Hepatocyte (in vitro differentiated cells): ENCODE data around the gene SLC19A1. TPM values are rescaled to one million over a fixed set of nuclear protein-coding genes. Genes with fewer than 3 reads are reported as not detected.

Source experiments
- DNase-seq: peaks from one replicate; pipeline ENCODE4 v3.0.0-alpha.2; 2016; ENCODE audit warnings: low spot score
- H2AFZ ChIP-seq: fragments of 200-600 bp; sonication (generic); 2 replicates; pipeline ENCODE4 v1.6.0; 2016; ENCODE audit warnings: antibody characterized with exemption, mild to moderate bottlenecking
- H3K27ac ChIP-seq: fragments of 200-600 bp; sonication (generic); 2 replicates; pipeline ENCODE4 v1.5.1; 2016; ENCODE audit warnings: mild to moderate bottlenecking
- H3K27me3 ChIP-seq: fragments of 200-600 bp; sonication (generic); 2 replicates; pipeline ENCODE4 v1.6.1; 2016
- H3K36me3 ChIP-seq: fragments of 200-600 bp; sonication (generic); replicated peaks from 2 replicates; pipeline ENCODE4 v1.5.1; 2016; ENCODE audit warnings: low read depth; ENCODE audit not compliant: insufficient read depth
- H3K4me1 ChIP-seq: fragments of 200-600 bp; sonication (generic); 2 replicates; pipeline ENCODE4 v1.5.1; 2016; ENCODE audit warnings: mild to moderate bottlenecking, moderate library complexity; ENCODE audit not compliant: insufficient read depth
- H3K4me2 ChIP-seq: fragments of 200-600 bp; sonication (generic); 2 replicates; pipeline ENCODE4 v1.6.0; 2016
- H3K4me3 ChIP-seq: fragments of 200-600 bp; sonication (generic); 2 replicates; pipeline ENCODE4 v1.5.1; 2016; ENCODE audit warnings: mild to moderate bottlenecking
- H3K79me2 ChIP-seq: fragments of 200-600 bp; sonication (generic); 2 replicates; pipeline ENCODE4 v1.6.0; 2017; ENCODE audit warnings: mild to moderate bottlenecking
- H3K9me2 ChIP-seq: fragments of 200-600 bp; sonication (generic); replicated peaks from 2 replicates; pipeline ENCODE4 v1.6.0; 2017; ENCODE audit warnings: mild to moderate bottlenecking; ENCODE audit not compliant: insufficient read depth
- H3K9me3 ChIP-seq: fragments of 200-600 bp; sonication (generic); 2 replicates; pipeline ENCODE4 v1.5.1; 2016; ENCODE audit warnings: low read depth, mild to moderate bottlenecking
- H4K20me1 ChIP-seq: fragments of 200-600 bp; sonication (generic); 2 replicates; pipeline ENCODE4 v1.6.0; 2016; ENCODE audit warnings: mild to moderate bottlenecking; ENCODE audit not compliant: insufficient read depth, poor library complexity, severe bottlenecking
- CTCF ChIP-seq: fragments of 200-600 bp; sonication (generic); IDR thresholded peaks from 2 replicates; pipeline ENCODE4 v1.5.1; 2016; ENCODE audit warnings: antibody characterized with exemption, mild to moderate bottlenecking; ENCODE audit not compliant: poor library complexity
- EZH2 ChIP-seq: fragments of 200-600 bp; sonication (generic); IDR thresholded peaks from 2 replicates; pipeline ENCODE4 v1.6.1; 2016; ENCODE audit warnings: antibody characterized with exemption, mild to moderate bottlenecking, borderline replicate concordance
- EZH2phosphoT487 ChIP-seq: fragments of 200-600 bp; sonication (generic); IDR thresholded peaks from one replicate; pipeline ENCODE4 v1.6.1; 2018; ENCODE audit warnings: antibody characterized with exemption, mild to moderate bottlenecking, low read depth, moderate library complexity; ENCODE audit not compliant: unreplicated experiment, severe bottlenecking
- WGBS: methylation state at CpG from one replicate; pipeline ENCODE4 v1.1.6; 2016; ENCODE audit warnings: low lambda C conversion rate; ENCODE audit errors: missing lambda C conversion rate; 5-methylcytosine and 5-hydroxymethylcytosine counted together
- polyA plus RNA-seq: library from polyadenylated mRNA; unstranded; fragments of >200 nt; fragmentation: Nextera tagmentation; extraction: Ambion mirVana; gene quantifications from 2 replicates; pipeline ENCODE4 v1.2.1, GENCODE V29; 2016
- total RNA-seq: library from RNA; depleted of rRNA; stranded (reverse); fragments of >200 nt; gene quantifications from 2 replicates; pipeline ENCODE4 v1.2.3, GENCODE V29; 2014

Gene SLC19A1
- total and polyA plus RNA-seq, 2 experiments from 2014 or later = 7.7 to 24.8 TPM

GRCh38 chr21:45588086-45588825, 46.0 kb upstream of the SLC19A1 start:
- no peaks in the 10 kb centered on the region for H4K20me1 ChIP-seq
- H3K36me3 ChIP-seq = no peaks in the 10 kb centered on the region
- H3K9me2 ChIP-seq = no peaks in the 10 kb centered on the region
- no peak overlapping the region for H3K4me3 ChIP-seq
- no peak overlapping the region for H3K4me2 ChIP-seq
- peaks cover 19% of the 10 kb centered on the region for H3K27me3 ChIP-seq
- H3K79me2 ChIP-seq = no peaks in the 10 kb centered on the region
- 93% methylated on average over 10 of the region's 10 CpGs for WGBS
- no peak for DNase-seq
- H3K27ac ChIP-seq = no peak overlapping the region
- TF ChIP-seq CTCF = no peak
- H2AFZ ChIP-seq = no peak overlapping the region
- peaks cover 3% of the 10 kb centered on the region for H3K9me3 ChIP-seq
- H3K4me1 ChIP-seq = no peaks in the 10 kb centered on the region

DNA sequence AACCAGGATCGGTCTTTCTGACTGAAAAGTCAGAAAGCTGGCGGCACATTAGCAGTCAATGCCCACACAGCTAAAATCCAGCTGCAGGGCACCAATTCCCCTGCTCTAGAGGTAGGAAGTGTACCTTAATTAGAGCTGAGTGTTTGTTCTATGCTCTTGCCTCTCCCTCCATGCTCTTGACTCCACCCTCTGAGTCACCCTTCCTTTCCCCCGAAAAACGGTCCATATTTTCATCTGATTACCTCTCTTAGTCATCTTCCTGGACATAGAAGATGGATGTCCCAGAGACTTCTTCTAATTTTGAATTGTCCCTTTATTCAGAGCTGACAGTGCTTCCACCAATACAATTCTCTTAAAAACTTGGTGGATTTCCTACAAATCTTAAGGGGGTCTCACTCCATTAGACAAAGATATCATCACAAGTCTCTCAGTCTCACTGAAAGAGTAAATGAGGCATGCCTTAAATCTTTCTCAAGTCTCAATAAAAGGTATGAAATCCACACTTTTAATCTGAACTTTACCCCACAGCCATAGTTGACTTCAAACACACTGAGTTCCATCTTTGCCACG, 44.1 kb upstream of the SLC19A1 start:
- 76% methylated on average over 5 of the region's 5 CpGs for WGBS
- no peaks in the 10 kb centered on the region for H3K36me3 ChIP-seq

DNA sequence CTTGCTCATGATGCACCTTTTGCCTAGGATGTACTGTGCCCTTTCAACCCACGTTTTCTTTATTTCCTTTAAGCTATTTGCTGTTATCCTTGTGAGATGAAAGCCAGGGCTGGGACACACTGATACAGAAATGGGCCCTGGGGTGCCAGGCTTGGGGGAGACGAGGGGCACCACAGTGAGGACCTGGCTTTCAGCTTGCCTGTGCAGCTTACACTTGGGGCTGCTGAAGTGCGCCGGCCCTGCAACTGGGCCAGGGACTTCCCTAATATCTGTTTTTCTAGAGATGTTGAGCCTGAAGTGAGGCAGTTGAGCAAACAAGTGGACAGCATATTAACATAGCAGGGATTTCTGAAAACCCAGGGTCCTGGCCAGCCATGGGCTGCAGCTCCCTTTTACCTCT, 42.5 kb upstream of the SLC19A1 start:
- DNase-seq = no peak
- WGBS = 76% methylated on average over 4 of the region's 4 CpGs

More for the DNA sequence above, 44.1 kb upstream of the SLC19A1 start:
- no peak overlapping the region for H3K4me3 ChIP-seq
- no peak for DNase-seq
- peaks cover 3% of the 10 kb centered on the region for H3K9me3 ChIP-seq
- no peak overlapping the region for H3K4me2 ChIP-seq
- TF ChIP-seq EZH2phosphoT487 = no peak
- no peak for TF ChIP-seq EZH2
- no peak for TF ChIP-seq CTCF
- no peak overlapping the region for H2AFZ ChIP-seq
- H3K27me3 ChIP-seq = peaks cover 19% of the 10 kb centered on the region
- H3K4me1 ChIP-seq = no peaks in the 10 kb centered on the region
- no peaks in the 10 kb centered on the region for H3K79me2 ChIP-seq
- H3K27ac ChIP-seq = no peak overlapping the region
- no peaks in the 10 kb centered on the region for H3K9me2 ChIP-seq
- no peaks in the 10 kb centered on the region for H4K20me1 ChIP-seq

More for the DNA sequence above, 42.5 kb upstream of the SLC19A1 start:
- no peaks in the 10 kb centered on the region for H3K79me2 ChIP-seq
- no peaks in the 10 kb centered on the region for H4K20me1 ChIP-seq
- no peak overlapping the region for H3K4me2 ChIP-seq
- no peak overlapping the region for H3K4me3 ChIP-seq
- H3K27ac ChIP-seq = no peak overlapping the region
- no peaks in the 10 kb centered on the region for H3K9me2 ChIP-seq
- peaks cover 3% of the 10 kb centered on the region for H3K9me3 ChIP-seq
- no peaks in the 10 kb centered on the region for H3K36me3 ChIP-seq
- peaks cover 13% of the 10 kb centered on the region for H3K27me3 ChIP-seq
- TF ChIP-seq CTCF = no peak
- TF ChIP-seq EZH2phosphoT487 = no peak
- TF ChIP-seq EZH2 = no peak
- H3K4me1 ChIP-seq = no peaks in the 10 kb centered on the region
- H2AFZ ChIP-seq = no peak overlapping the region
